KMS-11 (cell line): Measurements from ENCODE around the gene ZNF423.

Source experiments
- H2AFZ ChIP-seq: fragments of 200-600 bp; sonication (generic); 2 replicates; pipeline ENCODE4 v1.6.1; 2016; ENCODE audit warnings: antibody characterized with exemption, mixed run types, low read depth
- H3K27ac ChIP-seq: fragments of 200-600 bp; sonication (generic); 2 replicates; pipeline ENCODE4 v1.6.1; 2016; ENCODE audit warnings: mild to moderate bottlenecking, mixed run types
- H3K27me3 ChIP-seq: fragments of 200-600 bp; sonication (generic); 2 replicates; pipeline ENCODE4 v1.6.1; 2017; ENCODE audit warnings: mild to moderate bottlenecking, low read depth, mixed run types, moderate library complexity; ENCODE audit not compliant: insufficient read depth
- H3K36me3 ChIP-seq: fragments of 200-600 bp; sonication (generic); 2 replicates; pipeline ENCODE4 v1.6.1; 2017; ENCODE audit warnings: mild to moderate bottlenecking, mixed run types; ENCODE audit not compliant: insufficient read depth
- H3K4me1 ChIP-seq: fragments of 200-600 bp; sonication (generic); 2 replicates; pipeline ENCODE4 v1.6.1; 2016; ENCODE audit warnings: mild to moderate bottlenecking, low read depth, mixed run types; ENCODE audit not compliant: poor library complexity, severe bottlenecking
- H3K4me2 ChIP-seq: fragments of 200-600 bp; sonication (generic); 2 replicates; pipeline ENCODE4 v1.7.0; 2016; ENCODE audit warnings: mild to moderate bottlenecking, mixed run types
- H3K4me3 ChIP-seq: fragments of 200-600 bp; sonication (generic); IDR thresholded peaks from 2 replicates; pipeline ENCODE4 v1.6.1; 2017; ENCODE audit warnings: low read depth, low read length, mixed read lengths; ENCODE audit not compliant: insufficient read depth
- H3K79me2 ChIP-seq: fragments of 200-600 bp; sonication (generic); 2 replicates; pipeline ENCODE4 v1.6.1; 2016; ENCODE audit warnings: low read depth, mixed run types; ENCODE audit not compliant: insufficient read depth
- H3K9ac ChIP-seq: fragments of 200-600 bp; sonication (generic); 2 replicates; pipeline ENCODE4 v1.6.1; 2016; ENCODE audit warnings: mild to moderate bottlenecking, mixed run types
- H4K20me1 ChIP-seq: fragments of 200-600 bp; sonication (generic); 2 replicates; pipeline ENCODE4 v1.6.1; 2016; ENCODE audit warnings: mild to moderate bottlenecking, mixed run types; ENCODE audit not compliant: insufficient read depth
- TF ChIP-seq, protein P1 (sequence below): fragments of 200-600 bp; sonication (generic); conservative IDR thresholded peaks from 2 replicates; pipeline ENCODE4 v1.6.1; 2017; ENCODE audit warnings: low read depth, mild to moderate bottlenecking, antibody characterized with exemption, low read length, moderate library complexity, mixed read lengths

ZNF423 gene

DNA sequence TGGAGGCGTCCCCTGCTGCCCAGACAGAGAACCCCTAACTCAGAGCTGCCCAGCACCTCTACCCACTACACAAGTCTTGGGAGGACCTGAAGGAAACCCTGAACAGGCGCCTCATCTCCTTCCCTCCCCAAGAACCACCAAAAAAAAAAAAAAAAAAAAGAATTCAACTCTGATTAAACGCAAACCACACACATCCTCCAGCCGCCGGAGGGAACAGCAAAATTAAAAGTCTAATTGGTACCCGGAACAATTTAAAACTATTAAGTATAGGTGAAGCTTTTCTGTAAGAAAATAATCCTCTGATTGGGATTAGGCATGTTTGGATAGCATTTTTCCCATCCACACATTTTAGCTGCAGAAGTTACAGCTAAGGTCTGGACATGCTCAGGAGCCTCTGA, 202.7 kb downstream of the ZNF423 start:
- TF ChIP-seq, protein P1, sequence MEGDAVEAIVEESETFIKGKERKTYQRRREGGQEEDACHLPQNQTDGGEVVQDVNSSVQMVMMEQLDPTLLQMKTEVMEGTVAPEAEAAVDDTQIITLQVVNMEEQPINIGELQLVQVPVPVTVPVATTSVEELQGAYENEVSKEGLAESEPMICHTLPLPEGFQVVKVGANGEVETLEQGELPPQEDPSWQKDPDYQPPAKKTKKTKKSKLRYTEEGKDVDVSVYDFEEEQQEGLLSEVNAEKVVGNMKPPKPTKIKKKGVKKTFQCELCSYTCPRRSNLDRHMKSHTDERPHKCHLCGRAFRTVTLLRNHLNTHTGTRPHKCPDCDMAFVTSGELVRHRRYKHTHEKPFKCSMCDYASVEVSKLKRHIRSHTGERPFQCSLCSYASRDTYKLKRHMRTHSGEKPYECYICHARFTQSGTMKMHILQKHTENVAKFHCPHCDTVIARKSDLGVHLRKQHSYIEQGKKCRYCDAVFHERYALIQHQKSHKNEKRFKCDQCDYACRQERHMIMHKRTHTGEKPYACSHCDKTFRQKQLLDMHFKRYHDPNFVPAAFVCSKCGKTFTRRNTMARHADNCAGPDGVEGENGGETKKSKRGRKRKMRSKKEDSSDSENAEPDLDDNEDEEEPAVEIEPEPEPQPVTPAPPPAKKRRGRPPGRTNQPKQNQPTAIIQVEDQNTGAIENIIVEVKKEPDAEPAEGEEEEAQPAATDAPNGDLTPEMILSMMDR: no peak
- Histone ChIP-seq H3K4me3 (no peak overlapping the region), H3K4me2 (no peak overlapping the region)

DNA sequence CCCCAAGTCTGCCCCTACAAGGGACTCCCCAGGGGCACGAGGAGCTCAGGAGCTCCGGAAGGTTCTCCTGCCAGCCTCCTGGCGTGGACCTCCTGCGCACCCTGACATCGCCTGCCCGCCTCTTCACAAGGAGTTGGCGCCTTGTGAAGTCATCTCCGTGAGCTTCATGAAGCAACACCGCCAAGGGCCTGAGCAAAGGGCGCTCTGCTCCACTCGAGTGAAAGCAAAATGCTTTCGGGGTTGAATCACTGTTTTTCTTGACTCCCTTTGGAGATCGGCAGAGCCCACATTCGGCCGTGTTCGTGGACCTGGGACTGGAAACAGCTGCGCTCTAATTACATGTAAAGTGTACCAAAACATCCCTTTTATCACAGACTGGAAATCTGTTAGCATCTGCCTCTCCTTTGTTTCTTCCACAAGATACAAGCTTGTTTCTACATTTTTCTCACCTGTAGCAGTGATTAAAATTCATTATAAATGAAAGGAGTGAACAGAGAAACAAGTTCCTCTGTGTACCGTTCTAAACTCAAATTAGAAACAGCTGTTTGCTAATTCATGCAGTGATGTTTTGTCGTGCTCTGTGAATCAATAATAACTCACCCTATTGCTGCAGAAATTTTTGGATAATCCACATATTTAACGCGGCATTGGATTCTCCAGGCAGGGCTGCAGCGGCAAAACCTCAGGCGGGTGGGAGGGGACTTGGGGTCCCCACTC, 203.3 kb downstream of the ZNF423 start:
- Histone ChIP-seq H2AFZ (no peak overlapping the region), H3K4me3 (no peak overlapping the region), H3K27me3 (no peaks in the 10 kb centered on the region), H3K27ac (no peak overlapping the region), H3K4me2 (no peak overlapping the region), H3K79me2 (no peaks in the 10 kb centered on the region), H3K4me1 (no peaks in the 10 kb centered on the region), H3K9ac (no peak overlapping the region), H3K36me3 (no peaks in the 10 kb centered on the region), H4K20me1 (no peaks in the 10 kb centered on the region)
- TF ChIP-seq, protein P1: no peak

More for the DNA sequence above, 202.7 kb downstream of the ZNF423 start:
- no peak overlapping the region for H3K9ac ChIP-seq
- H3K36me3 ChIP-seq: no peaks in the 10 kb centered on the region
- H2AFZ ChIP-seq: no peak overlapping the region
- no peaks in the 10 kb centered on the region for H3K4me1 ChIP-seq
- H3K27me3 ChIP-seq: no peaks in the 10 kb centered on the region
- no peaks in the 10 kb centered on the region for H3K79me2 ChIP-seq
- no peak overlapping the region for H3K27ac ChIP-seq
- H4K20me1 ChIP-seq: no peaks in the 10 kb centered on the region

DNA sequence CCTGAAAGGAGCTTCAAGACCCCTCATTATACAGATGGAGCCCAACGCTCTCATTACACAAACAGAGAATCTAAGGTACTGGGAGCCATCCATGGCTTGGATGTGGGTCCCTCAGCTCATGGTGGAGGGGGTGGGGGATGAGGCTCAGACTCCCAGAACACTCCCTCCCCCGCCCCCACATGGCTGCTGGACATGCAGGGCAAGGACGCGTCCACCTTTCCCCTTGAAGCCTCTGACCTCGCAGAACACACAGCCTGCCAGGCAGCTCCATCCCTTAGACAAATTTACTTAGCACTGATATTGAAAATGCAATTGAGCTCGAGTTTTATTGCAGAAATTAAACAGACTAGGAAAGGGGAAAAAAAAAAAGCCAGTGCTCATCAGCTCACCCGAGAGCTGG, 203.9 kb downstream of the ZNF423 start:
- TF ChIP-seq, protein P1: no peak
- Histone ChIP-seq H3K36me3 (no peaks in the 10 kb centered on the region), H3K27me3 (no peaks in the 10 kb centered on the region), H4K20me1 (no peaks in the 10 kb centered on the region), H3K27ac (no peak overlapping the region), H2AFZ (no peak overlapping the region), H3K4me3 (no peak overlapping the region), H3K4me2 (no peak overlapping the region), H3K4me1 (no peaks in the 10 kb centered on the region), H3K9ac (no peak overlapping the region), H3K79me2 (no peaks in the 10 kb centered on the region)

DNA sequence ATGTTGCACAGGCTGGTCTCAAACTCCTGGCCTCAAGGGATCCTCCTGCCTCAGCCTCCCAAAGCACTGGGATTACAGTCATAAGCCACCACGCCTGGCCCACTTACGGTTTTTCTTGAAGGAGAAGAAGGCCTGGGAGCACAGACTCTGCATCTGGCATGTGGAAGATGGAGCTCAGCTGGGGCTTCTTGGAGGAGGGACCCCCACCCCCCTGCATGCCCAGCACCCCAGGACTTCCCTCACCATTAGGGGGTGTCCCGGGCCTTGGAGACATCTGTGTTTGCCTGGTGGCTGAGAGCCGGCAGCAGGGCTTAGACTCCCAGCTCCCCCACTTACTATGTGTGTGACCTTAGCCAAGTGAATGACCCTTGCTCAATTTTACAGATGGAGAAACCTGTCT, 204.7 kb downstream of the ZNF423 start:
- no peaks in the 10 kb centered on the region for H3K27me3 ChIP-seq
- H3K36me3 ChIP-seq: no peaks in the 10 kb centered on the region
- H3K79me2 ChIP-seq: no peaks in the 10 kb centered on the region
- H3K4me3 ChIP-seq: no peak overlapping the region
- no peaks in the 10 kb centered on the region for H3K4me1 ChIP-seq
- H2AFZ ChIP-seq: no peak overlapping the region
- H3K4me2 ChIP-seq: no peak overlapping the region
- no peaks in the 10 kb centered on the region for H4K20me1 ChIP-seq
- H3K9ac ChIP-seq: no peak overlapping the region
- TF ChIP-seq, protein P1: no peak
- H3K27ac ChIP-seq: no peak overlapping the region
